HG03175 (cell line): ENCODE results near the gene GAGE2A.
"Not testable (repeated sequence)": the region's sequence is repeated elsewhere in the genome, so short reads cannot be mapped to it uniquely, and the experiment has no call there.

Experiments used
- ATAC-seq: cut with Tn5 transposase; IDR thresholded peaks from one replicate; pipeline ENCODE4 v1.9.1; 2021; ENCODE audit warnings: mild to moderate bottlenecking, moderate library complexity; ENCODE audit not compliant: unreplicated experiment

GAGE2A gene, protein sequence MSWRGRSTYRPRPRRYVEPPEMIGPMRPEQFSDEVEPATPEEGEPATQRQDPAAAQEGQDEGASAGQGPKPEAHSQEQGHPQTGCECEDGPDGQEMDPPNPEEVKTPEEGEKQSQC

GRCh38 chrX:49589196-49589595 is at the start of gene GAGE2A:
TSS of gene GAGE2A (plus strand) at chrX:49589496. CDS start at chrX:49590651, 1,155 bp downstream.
- ATAC-seq = not testable (repeated sequence)

GRCh38 chrX:49541433-49541832 is 47.9 kb upstream of the GAGE2A start, which contains the start of gene GAGE12D:
TSS of gene GAGE12D (plus strand) at chrX:49541733. CDS start at chrX:49542888, 1,155 bp downstream.
- ATAC-seq = not testable (repeated sequence)

DNA sequence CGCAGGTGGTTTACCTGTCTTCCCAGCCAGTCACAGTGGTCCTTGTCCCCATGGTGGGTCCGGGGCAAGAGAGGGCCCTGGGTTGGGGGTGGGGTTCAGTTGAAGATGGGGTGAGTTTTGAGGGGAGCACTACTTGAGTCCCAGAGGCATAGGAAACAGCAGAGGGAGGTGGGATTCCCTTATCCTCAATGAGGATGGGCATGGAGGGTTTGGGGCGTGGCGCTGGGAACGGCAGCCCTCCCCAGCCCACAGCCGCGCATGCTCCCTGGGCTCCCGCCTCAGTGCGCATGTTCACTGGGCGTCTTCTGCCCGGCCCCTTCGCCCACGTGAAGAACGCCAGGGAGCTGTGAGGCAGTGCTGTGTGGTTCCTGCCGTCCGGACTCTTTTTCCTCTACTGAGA is 38.3 kb upstream of the GAGE2A start, which contains the start of gene GAGE12E:
Gene GAGE12E, plus strand, starts transcription at position 301 of the 400 bp plus-strand sequence. CDS start 1,155 bp downstream, outside the sequence.
- not testable (repeated sequence) for ATAC-seq

GRCh38 chrX:49560542-49560941 is 28.8 kb upstream of the GAGE2A start, which contains the start of gene GAGE12F:
TSS of gene GAGE12F (plus strand) at chrX:49560842. CDS start at chrX:49561997, 1,155 bp downstream.
- not testable (repeated sequence) for ATAC-seq

DNA sequence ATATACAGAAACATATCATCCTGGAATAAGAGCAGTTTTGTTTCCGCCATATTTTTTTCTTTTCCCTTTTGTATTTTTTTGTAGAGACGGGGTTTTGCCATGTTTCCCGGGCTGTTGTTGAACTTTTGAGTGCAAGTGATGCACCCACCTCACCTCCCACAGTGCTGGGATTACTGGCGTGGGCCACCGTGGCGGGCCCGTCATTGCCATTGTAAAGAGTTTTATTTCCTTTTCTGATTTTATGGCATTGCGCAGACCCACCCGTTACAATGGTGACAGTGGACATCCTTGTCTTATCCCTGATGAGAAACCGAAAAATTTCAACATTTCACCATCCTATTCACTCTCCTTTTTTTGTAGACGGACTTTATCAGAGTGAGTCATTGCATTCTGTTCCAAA is 20.6 kb upstream of the GAGE2A start:
- not testable (repeated sequence) for ATAC-seq

- ATAC-seq = not testable (repeated sequence)
Measured at GRCh38 chrX:49569152-49569551, 20.1 kb upstream of the GAGE2A start.

GRCh38 chrX:49570100-49570499 is 19.2 kb upstream of the GAGE2A start, which contains the start of gene GAGE12G:
TSS of gene GAGE12G (plus strand) at chrX:49570400. CDS start at chrX:49571555, 1,155 bp downstream.
- ATAC-seq = not testable (repeated sequence)

- not testable (repeated sequence) for ATAC-seq
Measured at GRCh38 chrX:49579649-49580048, 9.6 kb upstream of the GAGE2A start, which contains the start of gene GAGE12H. TSS of gene GAGE12H (plus strand) at chrX:49579949. CDS start at chrX:49581104, 1,155 bp downstream.

- ATAC-seq = not testable (repeated sequence)
Measured at GRCh38 chrX:49589769-49590478, 628 bp downstream of the GAGE2A start.

- not testable (repeated sequence) for ATAC-seq
Measured at GRCh38 chrX:49590488-49590887, 1.2 kb downstream of the GAGE2A start.

DNA sequence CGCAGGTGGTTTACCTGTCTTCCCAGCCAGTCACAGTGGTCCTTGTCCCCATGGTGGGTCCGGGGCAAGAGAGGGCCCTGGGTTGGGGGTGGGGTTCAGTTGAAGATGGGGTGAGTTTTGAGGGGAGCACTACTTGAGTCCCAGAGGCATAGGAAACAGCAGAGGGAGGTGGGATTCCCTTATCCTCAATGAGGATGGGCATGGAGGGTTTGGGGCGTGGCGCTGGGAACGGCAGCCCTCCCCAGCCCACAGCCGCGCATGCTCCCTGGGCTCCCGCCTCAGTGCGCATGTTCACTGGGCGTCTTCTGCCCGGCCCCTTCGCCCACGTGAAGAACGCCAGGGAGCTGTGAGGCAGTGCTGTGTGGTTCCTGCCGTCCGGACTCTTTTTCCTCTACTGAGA is 9.4 kb downstream of the GAGE2A start, which contains the start of gene GAGE1:
Gene GAGE1, plus strand, starts transcription at position 301 of the 400 bp plus-strand sequence. CDS start 1,155 bp downstream, outside the sequence.
- ATAC-seq = not testable (repeated sequence)

- no peak for ATAC-seq
Measured at GRCh38 chrX:49610718-49611310, 21.5 kb downstream of the GAGE2A start.

DNA sequence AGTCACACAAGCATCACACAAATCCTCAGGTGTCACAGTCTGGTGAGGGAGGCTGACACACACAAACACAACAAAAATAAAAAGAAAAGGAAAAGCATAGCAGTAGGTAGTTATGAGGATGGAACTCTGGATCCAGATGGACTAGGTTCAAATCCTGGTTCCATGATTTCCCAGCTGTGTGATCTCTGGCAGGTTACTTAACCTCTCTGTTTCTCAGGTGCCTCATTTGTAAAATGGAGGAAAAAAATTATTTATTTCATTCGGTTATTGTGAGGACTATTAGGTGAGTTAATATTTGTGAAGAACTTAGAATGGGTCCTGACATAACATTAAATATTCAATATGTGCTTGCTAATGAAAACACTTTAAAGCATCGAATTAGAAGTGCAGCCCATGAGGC is 29.3 kb downstream of the GAGE2A start:
- ATAC-seq = no peak

- ATAC-seq = no peak
Measured at GRCh38 chrX:49627086-49627777, 37.9 kb downstream of the GAGE2A start.

- ATAC-seq = no peak
Measured at GRCh38 chrX:49644991-49645637, 55.8 kb downstream of the GAGE2A start.
